ENCODE measurements around the gene INPP5D. TPM values are rescaled to one million over a fixed set of nuclear protein-coding genes. Genes with fewer than 3 reads are reported as not detected.
A peak's percentile ranks its signal among the peaks of the same experiment; 100 is the strongest.

Gene INPP5D
- total RNA-seq, 1 experiment from 2014 or later = 12.7 TPM

DNA sequence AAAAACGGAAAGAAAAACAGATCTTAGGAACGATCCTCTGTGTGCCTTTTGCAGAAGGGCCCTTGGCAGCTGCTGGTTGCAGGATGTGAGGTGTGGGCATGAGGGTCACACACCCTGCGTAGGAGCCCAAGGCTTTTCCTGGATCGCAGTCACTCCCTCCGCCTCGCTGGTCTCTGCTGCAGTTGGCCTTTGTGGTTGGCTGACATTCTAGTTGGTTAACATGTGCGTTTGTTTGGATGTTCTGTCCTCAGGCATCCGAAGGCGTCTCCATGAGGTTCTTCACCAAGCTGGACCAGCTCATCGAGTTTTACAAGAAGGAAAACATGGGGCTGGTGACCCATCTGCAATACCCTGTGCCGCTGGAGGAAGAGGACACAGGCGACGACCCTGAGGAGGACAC, 61.7 kb downstream of the INPP5D start:
- Mint-ChIP-seq H3K4me3 (no peak overlapping the region), H3K36me3 (ENCODE audit: insufficient read depth in 1 of 3, low read depth in 3 of 3) (no peaks in the 10 kb centered on the region; a peak in 1 of 7 replicates), H3K4me1 (peaks cover 15 to 17% of the 10 kb centered on the region in 2 experiments), H3K27ac (peak overlapping the region in 1 of 3 experiments; percentile 22; a peak in 2 of 7 replicates), H3K27me3 (ENCODE audit: low read depth) (no peaks in the 10 kb centered on the region), H3K9me3 (no peaks in the 10 kb centered on the region; a peak in 1 of 5 replicates)
- H4K91ac ChIP-seq (ENCODE audit: insufficient read length, low read depth, low read length) = peak overlapping the region; percentile 9
- no peak overlapping the region for H2BK15ac ChIP-seq (ENCODE audit: low read depth, low read length)
- no peak overlapping the region for H3K23ac ChIP-seq (ENCODE audit: insufficient read length, low read depth, low read length)
- H2BK120ac ChIP-seq (ENCODE audit: low read depth, low read length, poor library complexity, severe bottlenecking) = no peak overlapping the region
- H3K79me2 ChIP-seq (ENCODE audit: insufficient read depth, low read length) = no peaks in the 10 kb centered on the region
- no peak overlapping the region for H2BK12ac ChIP-seq (ENCODE audit: insufficient read length, low read depth, low read length)
- H3K79me1 ChIP-seq (ENCODE audit: insufficient read depth, low read depth, low read length, poor library complexity, severe bottlenecking) = no peaks in the 10 kb centered on the region
- no peak overlapping the region for H3K4ac ChIP-seq (ENCODE audit: low read depth, low read length)
- H3K18ac ChIP-seq (ENCODE audit: insufficient read length, low read depth, low read length) = no peak overlapping the region
- no peaks in the 10 kb centered on the region for H3K27me3 ChIP-seq (ENCODE audit: insufficient read depth, low read length)
- H2BK5ac ChIP-seq (ENCODE audit: insufficient read length, low read length) = no peak overlapping the region
- H3K9me3 ChIP-seq (ENCODE audit: control insufficient read depth, low read depth, low read length) = no peaks in the 10 kb centered on the region
- no peak overlapping the region for H4K5ac ChIP-seq (ENCODE audit: insufficient read length, low read depth, low read length)
- no peak overlapping the region for H2BK20ac ChIP-seq (ENCODE audit: low read depth, low read length, poor library complexity, severe bottlenecking)
- H2AK5ac ChIP-seq (ENCODE audit: insufficient read length, low read length) = no peak overlapping the region
- no peak overlapping the region for H3K14ac ChIP-seq (ENCODE audit: insufficient read depth, low read length)
- no peak overlapping the region for H3K4me2 ChIP-seq (ENCODE audit: insufficient read depth, insufficient read length, low read length)
- H3K23me2 ChIP-seq (ENCODE audit: insufficient read length, low read depth, low read length, poor library complexity, severe bottlenecking) = peaks cover 2% of the 10 kb centered on the region
- H3T11ph ChIP-seq (ENCODE audit: low read length) = no peak overlapping the region
- H4K8ac ChIP-seq (replicated peaks; ENCODE audit: insufficient read length, low read depth, low read length) = no peak overlapping the region
- peaks cover 2% of the 10 kb centered on the region; the same call in 1 of the 2 replicates for H3K4me1 ChIP-seq (ENCODE audit: insufficient read depth, low read length)
- H3K27ac ChIP-seq (ENCODE audit: insufficient read length, low read depth, low read length) = no peak overlapping the region
- WGBS (ENCODE audit: extremely low coverage, insufficient read length, low lambda C conversion rate) = no CpG with 5 or more reads among the region's 13 CpGs
- no peak overlapping the region for H2AFZ ChIP-seq (ENCODE audit: low read length)
- TF ChIP-seq, protein P1, sequence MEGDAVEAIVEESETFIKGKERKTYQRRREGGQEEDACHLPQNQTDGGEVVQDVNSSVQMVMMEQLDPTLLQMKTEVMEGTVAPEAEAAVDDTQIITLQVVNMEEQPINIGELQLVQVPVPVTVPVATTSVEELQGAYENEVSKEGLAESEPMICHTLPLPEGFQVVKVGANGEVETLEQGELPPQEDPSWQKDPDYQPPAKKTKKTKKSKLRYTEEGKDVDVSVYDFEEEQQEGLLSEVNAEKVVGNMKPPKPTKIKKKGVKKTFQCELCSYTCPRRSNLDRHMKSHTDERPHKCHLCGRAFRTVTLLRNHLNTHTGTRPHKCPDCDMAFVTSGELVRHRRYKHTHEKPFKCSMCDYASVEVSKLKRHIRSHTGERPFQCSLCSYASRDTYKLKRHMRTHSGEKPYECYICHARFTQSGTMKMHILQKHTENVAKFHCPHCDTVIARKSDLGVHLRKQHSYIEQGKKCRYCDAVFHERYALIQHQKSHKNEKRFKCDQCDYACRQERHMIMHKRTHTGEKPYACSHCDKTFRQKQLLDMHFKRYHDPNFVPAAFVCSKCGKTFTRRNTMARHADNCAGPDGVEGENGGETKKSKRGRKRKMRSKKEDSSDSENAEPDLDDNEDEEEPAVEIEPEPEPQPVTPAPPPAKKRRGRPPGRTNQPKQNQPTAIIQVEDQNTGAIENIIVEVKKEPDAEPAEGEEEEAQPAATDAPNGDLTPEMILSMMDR (conservative IDR thresholded peaks at IDR 0.05) = no peak
- DNase-seq = no peak
- no peak overlapping the region for H3K9ac ChIP-seq (ENCODE audit: extremely low read depth, insufficient read length, low read length)
- H4K20me1 ChIP-seq (ENCODE audit: control insufficient read depth, insufficient read depth, insufficient read length) = no peaks in the 10 kb centered on the region
- H3K56ac ChIP-seq (ENCODE audit: insufficient read length, low read depth, low read length) = no peak overlapping the region
